Nephron progenitor cell (in vitro differentiated cells): ENCODE data around the gene SCD.

Experiments
- DNase-seq: peaks from one replicate; pipeline ENCODE4 v3.0.0; 2021
- H3K27ac Mint-ChIP-seq: 2 replicates; pipeline ENCODE4 v1.8.0; 2021; ENCODE audit warnings: mild to moderate bottlenecking, moderate library complexity, mixed read lengths
- H3K27me3 Mint-ChIP-seq: 2 replicates; pipeline ENCODE4 v1.8.0; 2021; ENCODE audit warnings: mild to moderate bottlenecking, low read depth, mixed read lengths; ENCODE audit not compliant: poor library complexity
- H3K36me3 Mint-ChIP-seq: 2 replicates; pipeline ENCODE4 v1.8.0; 2021; ENCODE audit warnings: low read depth, mixed read lengths
- H3K4me1 Mint-ChIP-seq: 2 replicates; pipeline ENCODE4 v1.8.0; 2021; ENCODE audit warnings: mixed read lengths
- H3K4me3 Mint-ChIP-seq: 2 replicates; pipeline ENCODE4 v1.8.0; 2021; ENCODE audit warnings: mild to moderate bottlenecking, moderate library complexity, mixed read lengths
- H3K9me3 Mint-ChIP-seq: 2 replicates; pipeline ENCODE4 v1.8.0; 2021; ENCODE audit warnings: mild to moderate bottlenecking, moderate library complexity, mixed read lengths
- CTCF ChIP-seq: fragments of 200-600 bp; sonication (generic); IDR thresholded peaks from 2 replicates; pipeline ENCODE4 v1.5.0; 2021; ENCODE audit warnings: antibody characterized with exemption

SCD gene

DNA sequence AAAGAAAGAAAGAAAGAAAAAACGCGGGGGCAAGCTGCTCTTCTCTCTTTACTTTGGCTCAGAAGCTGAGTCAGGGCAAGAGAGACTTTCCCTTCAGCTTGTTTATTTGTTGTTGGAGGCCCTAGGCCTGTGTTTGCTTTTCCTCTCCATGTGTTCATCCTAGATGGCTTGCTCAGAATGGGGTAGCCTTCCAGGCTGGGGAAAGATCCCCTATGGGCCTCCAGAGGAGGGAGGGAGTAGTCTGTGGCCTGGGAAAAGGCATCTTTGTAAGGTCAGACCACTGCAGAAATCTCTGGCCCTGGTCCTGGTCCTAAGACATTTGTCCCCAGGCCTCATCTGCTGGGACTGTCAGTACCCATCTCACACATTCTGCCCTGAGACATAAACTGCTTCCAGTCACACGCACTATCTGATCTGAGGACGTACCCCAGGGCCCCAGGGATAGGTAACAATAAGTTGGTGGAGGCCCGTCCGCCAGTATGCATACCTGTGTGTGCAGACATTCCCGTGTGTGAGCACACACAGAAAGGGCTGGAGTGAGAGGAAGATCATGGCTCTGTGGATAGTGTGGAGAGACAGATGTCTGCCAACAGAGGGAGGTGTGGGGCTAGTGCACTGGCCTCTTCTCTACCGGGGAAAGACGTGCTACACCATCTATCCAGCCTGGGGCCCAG, 4.9 kb upstream of the SCD start:
- H3K4me3 Mint-ChIP-seq, result no peak overlapping the region
- no peaks in the 10 kb centered on the region for H3K9me3 Mint-ChIP-seq
- peaks cover 62% of the 10 kb centered on the region for H3K4me1 Mint-ChIP-seq
- DNase-seq, result peak; percentile 53
- TF ChIP-seq CTCF, result peak; percentile 49
- no peaks in the 10 kb centered on the region for H3K36me3 Mint-ChIP-seq
- peak overlapping the region; percentile 87 for H3K27ac Mint-ChIP-seq
- H3K27me3 Mint-ChIP-seq, result no peaks in the 10 kb centered on the region

- peaks cover 3% of the 10 kb centered on the region for H3K27me3 Mint-ChIP-seq
- H3K27ac Mint-ChIP-seq, result peak overlapping the region; percentile 87
- no peak overlapping the region for H3K4me3 Mint-ChIP-seq
- H3K4me1 Mint-ChIP-seq, result peaks cover 62% of the 10 kb centered on the region
- DNase-seq, result no peak
- H3K9me3 Mint-ChIP-seq, result no peaks in the 10 kb centered on the region
- no peaks in the 10 kb centered on the region for H3K36me3 Mint-ChIP-seq
- TF ChIP-seq CTCF, result no peak
Measured at GRCh38 chr10:100342627-100342972, 4.4 kb upstream of the SCD start.

DNA sequence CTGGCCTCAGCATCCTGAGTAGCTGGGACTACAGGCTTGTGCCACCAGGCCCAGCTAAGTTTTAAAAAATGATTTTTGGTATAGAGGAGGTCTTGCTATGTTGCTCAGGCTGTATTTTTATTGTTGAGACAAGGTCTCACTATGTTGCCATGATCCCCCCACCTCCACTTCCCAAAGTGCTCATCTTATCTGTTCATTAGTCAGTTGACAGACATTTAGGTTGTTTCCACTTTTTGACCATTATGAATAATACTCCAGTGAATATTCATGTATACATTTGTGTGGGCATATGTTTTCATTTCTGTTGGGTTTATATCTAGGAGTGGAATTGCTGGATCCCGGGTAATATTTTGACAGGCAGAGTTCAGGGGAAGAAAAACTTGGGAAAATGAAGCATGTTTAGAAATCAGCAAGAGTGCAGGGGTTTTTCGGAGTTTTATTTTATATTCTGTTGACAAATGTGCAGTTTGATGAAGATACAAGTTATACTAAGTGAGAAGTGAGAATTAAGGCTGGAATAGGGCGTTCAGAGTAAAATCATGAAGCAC, 2.7 kb upstream of the SCD start:
- peaks cover 14% of the 10 kb centered on the region for H3K36me3 Mint-ChIP-seq
- H3K27ac Mint-ChIP-seq, result no peak overlapping the region
- H3K4me1 Mint-ChIP-seq, result peaks cover 79% of the 10 kb centered on the region
- DNase-seq, result no peak
- H3K9me3 Mint-ChIP-seq, result no peaks in the 10 kb centered on the region
- peaks cover 5% of the 10 kb centered on the region for H3K27me3 Mint-ChIP-seq
- peak overlapping the region; percentile 50 for H3K4me3 Mint-ChIP-seq
- TF ChIP-seq CTCF, result no peak

- no peak for DNase-seq
- peaks cover 79% of the 10 kb centered on the region for H3K4me1 Mint-ChIP-seq
- no peak for TF ChIP-seq CTCF
Measured at GRCh38 chr10:100345570-100346330, 1.3 kb upstream of the SCD start.

GRCh38 chr10:100346351-100346764, 675 bp upstream of the SCD start:
- Mint-ChIP-seq H3K36me3 (peaks cover 35% of the 10 kb centered on the region), H3K4me3 (peak overlapping the region; percentile 98), H3K27ac (peak overlapping the region; percentile 99), H3K9me3 (no peaks in the 10 kb centered on the region), H3K27me3 (peaks cover 5% of the 10 kb centered on the region), H3K4me1 (peaks cover 79% of the 10 kb centered on the region)
- DNase-seq, result peak; percentile 88
- TF ChIP-seq CTCF, result no peak

More at GRCh38 chr10:100345570-100346330, 1.3 kb upstream of the SCD start:
- Mint-ChIP-seq H3K4me3 (peak overlapping the region; percentile 98), H3K36me3 (peaks cover 29% of the 10 kb centered on the region), H3K9me3 (no peaks in the 10 kb centered on the region), H3K27me3 (peaks cover 5% of the 10 kb centered on the region), H3K27ac (peak overlapping the region; percentile 96)
